Measurements from ENCODE around the gene OPRPN. TPM values are rescaled to one million over a fixed set of nuclear protein-coding genes. Genes with fewer than 3 reads are reported as not detected.

The OPRPN gene, protein sequence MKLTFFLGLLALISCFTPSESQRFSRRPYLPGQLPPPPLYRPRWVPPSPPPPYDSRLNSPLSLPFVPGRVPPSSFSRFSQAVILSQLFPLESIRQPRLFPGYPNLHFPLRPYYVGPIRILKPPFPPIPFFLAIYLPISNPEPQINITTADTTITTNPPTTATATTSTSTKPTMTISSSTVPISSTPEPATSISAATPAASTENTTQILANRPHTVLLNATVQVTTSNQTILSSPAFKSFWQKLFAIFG
- total RNA-seq: not detected
- polyA plus RNA-seq: under 1 TPM in 1 of 2 donors, not detected in 1; 0.42 TPM

DNA sequence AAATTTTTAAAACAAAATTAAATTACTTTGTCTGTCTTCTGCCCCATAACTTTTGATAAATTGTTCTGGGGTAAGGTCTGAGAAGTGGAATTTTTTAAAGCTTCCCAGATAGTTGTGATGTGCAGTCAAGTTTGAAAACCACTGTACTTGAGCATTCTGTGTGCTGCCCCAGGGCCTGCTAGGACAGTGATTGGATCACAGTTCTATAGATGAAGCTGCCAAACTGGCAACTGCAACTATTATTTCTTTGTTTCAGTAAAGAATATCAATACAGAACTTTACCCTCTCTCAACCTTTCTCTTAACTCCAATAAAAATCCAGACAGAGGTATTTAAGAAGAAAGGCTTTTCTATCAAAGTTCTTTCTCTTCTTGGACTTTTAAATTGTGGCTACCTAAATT lies at the start of gene OPRPN:
TSS of gene OPRPN (plus strand) at position 361 of the 400 bp plus-strand sequence. CDS start 1,346 bp downstream, outside the sequence.
- Histone ChIP-seq H3K4me1 (ENCODE audit: control insufficient read depth in 4 of 4, insufficient read depth in 4 of 4, low read length in 3 of 4) (peaks cover 0 to 4% (median 2%) of the 10 kb centered on the region in 4 donors), H3K9ac (ENCODE audit: low read depth in 1 of 2, low read length in 2 of 2) (no peak within 1 kb of the TSS), H3K27ac (ENCODE audit: low read depth in 1 of 2, low read length in 2 of 2) (no peak within 1 kb of the TSS), H3K36me3 (ENCODE audit: control insufficient read depth in 4 of 4, insufficient read depth in 3 of 4, low read depth in 1 of 4, low read length in 3 of 4) (no peaks in the 10 kb centered on the region), H3K27me3 (ENCODE audit: control insufficient read depth in 4 of 4, insufficient read depth in 4 of 4, low read length in 3 of 4) (no peaks in the 10 kb centered on the region), H3K4me3 (ENCODE audit: low read depth in 1 of 3, low read length in 3 of 3) (no peak within 1 kb of the TSS), H3K9me3 (ENCODE audit: control insufficient read depth in 4 of 4, low read length in 3 of 4) (peaks cover 0 to 2% (median 0%) of the 10 kb centered on the region in 4 donors)
- no peak for TF ChIP-seq FOXA1 (IDR thresholded peaks at IDR 0.05)
- DNase-seq (ENCODE audit: low spot score): no peak

- Histone ChIP-seq H3K4me1 (ENCODE audit: control insufficient read depth in 4 of 4, insufficient read depth in 4 of 4, low read length in 3 of 4) (no peaks in the 10 kb centered on the region), H3K9me3 (ENCODE audit: control insufficient read depth in 4 of 4, low read length in 3 of 4) (no peaks in the 10 kb centered on the region), H3K36me3 (ENCODE audit: control insufficient read depth in 4 of 4, insufficient read depth in 3 of 4, low read depth in 1 of 4, low read length in 3 of 4) (no peaks in the 10 kb centered on the region), H3K4me3 (ENCODE audit: low read depth in 1 of 3, low read length in 3 of 3) (no peak overlapping the region), H3K9ac (ENCODE audit: low read depth in 1 of 2, low read length in 2 of 2) (no peak overlapping the region), H3K27me3 (ENCODE audit: control insufficient read depth in 4 of 4, insufficient read depth in 4 of 4, low read length in 3 of 4) (no peaks in the 10 kb centered on the region), H3K27ac (ENCODE audit: low read depth in 1 of 2, low read length in 2 of 2) (no peak overlapping the region)
- no peak for TF ChIP-seq SP1 (IDR thresholded peaks at IDR 0.05)
- no peak for TF ChIP-seq RXRA (IDR thresholded peaks at IDR 0.05)
- TF ChIP-seq, protein P1, sequence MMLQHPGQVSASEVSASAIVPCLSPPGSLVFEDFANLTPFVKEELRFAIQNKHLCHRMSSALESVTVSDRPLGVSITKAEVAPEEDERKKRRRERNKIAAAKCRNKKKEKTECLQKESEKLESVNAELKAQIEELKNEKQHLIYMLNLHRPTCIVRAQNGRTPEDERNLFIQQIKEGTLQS (IDR thresholded peaks at IDR 0.05): no peak
- TF ChIP-seq TAF1 (conservative IDR thresholded peaks at IDR 0.05): no peak
- TF ChIP-seq CTCF (IDR thresholded peaks at IDR 0.05; ENCODE audit: low read depth, low read length, missing input control): no peak
- no peak for TF ChIP-seq RAD21 (IDR thresholded peaks at IDR 0.05)
- TF ChIP-seq ZBTB33 (IDR thresholded peaks at IDR 0.05): no peak
- TF ChIP-seq FOXA1 (IDR thresholded peaks at IDR 0.05): no peak
- TF ChIP-seq EGR1 (IDR thresholded peaks at IDR 0.05; ENCODE audit: low read depth in 2 of 2): no peak
- TF ChIP-seq NR2F2 (IDR thresholded peaks at IDR 0.05): no peak
- no peak for TF ChIP-seq MAX (IDR thresholded peaks at IDR 0.05)
- TF ChIP-seq REST (IDR thresholded peaks at IDR 0.05): no peak
- no peak for TF ChIP-seq FOXA2 (IDR thresholded peaks at IDR 0.05)
- no peak for TF ChIP-seq HNF4A (conservative IDR thresholded peaks at IDR 0.05)
- no peak for TF ChIP-seq HNF4G (IDR thresholded peaks at IDR 0.05)
- TF ChIP-seq GABPA (IDR thresholded peaks at IDR 0.05 in 1 of 2, conservative IDR thresholded peaks at IDR 0.05 in 1 of 2): no peak
- no peak for TF ChIP-seq YY1 (IDR thresholded peaks at IDR 0.05)
- TF ChIP-seq JUND (IDR thresholded peaks at IDR 0.05): no peak
- DNase-seq (ENCODE audit: low spot score): no peak
- WGBS: 72% methylated on average over 1 of the region's 1 CpG
Observed at GRCh38 chr4:70356185-70356584, 41.6 kb upstream of the OPRPN start.
